A673 (cell line): ENCODE measurements around the gene XIST. TPM values are rescaled to one million over a fixed set of nuclear protein-coding genes. Genes with fewer than 3 reads are reported as not detected.

Experiments used
- BruUV-seq: library from RNA; stranded (reverse); fragments of 400-500 nt; replicated peaks from 2 replicates; lab custom pipeline; 2021; lab: Mats Ljungman, UMichigan
- CTCF ChIA-PET: fragments of 300-600 bp; sonication (Branson Sonifier 250); formaldehyde crosslinking; loops from one replicate; lab custom pipeline; 2022; ENCODE audit warnings: antibody characterized with exemption; lab: Charles Lee
- POLR2A ChIA-PET: fragments of 300-600 bp; sonication (Branson Sonifier 250); formaldehyde crosslinking; loops from one replicate; lab custom pipeline; 2022; ENCODE audit warnings: antibody characterized with exemption; ENCODE audit not compliant: low non-redundant PET; lab: Charles Lee
- DNase-seq: peaks from one replicate; pipeline ENCODE4 v3.0.0-alpha.2; 2015; ENCODE audit warnings: low spot score
- H3K27ac ChIP-seq: fragments of 200-600 bp; sonication (generic); 2 replicates; pipeline ENCODE4 v1.5.1; 2016; ENCODE audit warnings: mixed run types, low read depth, mild to moderate bottlenecking, mixed read lengths, antibody characterized with exemption, low read length; ENCODE audit not compliant: poor library complexity, severe bottlenecking
- H3K27me3 ChIP-seq: fragments of 200-600 bp; sonication (generic); replicated peaks from 2 replicates; pipeline ENCODE4 v1.6.1; 2017; ENCODE audit warnings: mixed run types, low read depth, mild to moderate bottlenecking, mixed read lengths, antibody characterized with exemption, low read length; ENCODE audit not compliant: insufficient read depth, poor library complexity
- H3K36me3 ChIP-seq: fragments of 200-600 bp; sonication (generic); 2 replicates; pipeline ENCODE4 v1.6.1; 2016; ENCODE audit warnings: mixed run types, mild to moderate bottlenecking, mixed read lengths, antibody characterized with exemption, low read length; ENCODE audit not compliant: insufficient read depth, poor library complexity, severe bottlenecking
- H3K4me1 ChIP-seq: fragments of 200-600 bp; sonication (generic); 2 replicates; pipeline ENCODE4 v1.6.1; 2017; ENCODE audit warnings: mixed run types, mild to moderate bottlenecking, mixed read lengths, antibody characterized with exemption, low read length; ENCODE audit not compliant: insufficient read depth, poor library complexity, severe bottlenecking
- H3K4me3 ChIP-seq: fragments of 200-600 bp; sonication (generic); 2 replicates; pipeline ENCODE4 v1.5.1; 2016; ENCODE audit warnings: low read depth, mixed run types, mild to moderate bottlenecking, mixed read lengths, low read length; ENCODE audit not compliant: poor library complexity, severe bottlenecking
- H3K9me3 ChIP-seq: fragments of 200-600 bp; sonication (generic); 2 replicates; pipeline ENCODE4 v1.6.1; 2016; ENCODE audit warnings: mixed run types, low read depth, mild to moderate bottlenecking, mixed read lengths, antibody characterized with exemption, low read length; ENCODE audit not compliant: poor library complexity, severe bottlenecking
- CTCF ChIP-seq: fragments of 300-800, 200-600 bp; sonication (generic); conservative IDR thresholded peaks from 2 replicates; pipeline ENCODE4 v1.5.1; 2017; ENCODE audit warnings: low read depth, mild to moderate bottlenecking, antibody characterized with exemption, low read length, moderate library complexity, mixed read lengths
- EZH2 ChIP-seq: fragments of 200-600 bp; sonication (generic); IDR thresholded peaks from 2 replicates; pipeline ENCODE4 v1.6.1; 2017; ENCODE audit warnings: borderline replicate concordance, low read depth, mild to moderate bottlenecking, mixed read lengths, antibody characterized with exemption, low read length; ENCODE audit not compliant: poor library complexity, severe bottlenecking
- intact Hi-C: fragments of 100-400 bp; cut with micrococcal nuclease; formaldehyde crosslinking; loops from one replicate; pipeline ENCODE4 v1.10.0; 2022; ENCODE audit not compliant: unreplicated experiment
- total RNA-seq: library from RNA; stranded (reverse); gene quantifications from 2 replicates; pipeline ENCODE4 v1.2.3, GENCODE V29; 2021

XIST gene
- total RNA-seq, 1 experiment from 2014 or later: 305 TPM

GRCh38 chrX:73851014-73852009 lies 1.2 kb downstream of the XIST start:
- POLR2A ChIA-PET: interaction anchor here (0.7 kb wide), 1 partner anchor 16 kb away, joined by 6 read pairs; no protein-coding TSS in a partner anchor
- BruUV-seq: no TSS peak

GRCh38 chrX:73850124-73851013 lies 2.1 kb downstream of the XIST start:
- CTCF ChIA-PET: no interaction called here
- DNase-seq: peak; percentile 51

More at GRCh38 chrX:73851014-73852009, 1.2 kb downstream of the XIST start:
- H3K9me3 ChIP-seq: no peaks in the 10 kb centered on the region
- intact Hi-C loops: loop anchor here (2.0 kb wide), 1 partner anchor 93 kb away; no protein-coding TSS in a partner anchor
- H3K27me3 ChIP-seq: no peaks in the 10 kb centered on the region
- H3K4me1 ChIP-seq: peaks cover 5% of the 10 kb centered on the region
- DNase-seq: peak; percentile 94
- H3K4me3 ChIP-seq: peak overlapping the region; percentile 62
- peak overlapping the region; percentile 95 for H3K27ac ChIP-seq
- CTCF ChIA-PET: no interaction called here
- TF ChIP-seq EZH2 (no peak), CTCF (no peak)
- peaks cover 20% of the 10 kb centered on the region for H3K36me3 ChIP-seq

More at GRCh38 chrX:73850124-73851013, 2.1 kb downstream of the XIST start:
- peaks cover 27% of the 10 kb centered on the region for H3K36me3 ChIP-seq
- H3K27me3 ChIP-seq: no peaks in the 10 kb centered on the region
- H3K4me3 ChIP-seq: peak overlapping the region; percentile 62
- H3K4me1 ChIP-seq: peaks cover 5% of the 10 kb centered on the region
- TF ChIP-seq CTCF (peak; percentile 38; the same call in 1 of the 2 replicates), EZH2 (no peak)
- intact Hi-C loops: no loop called here
- no peak overlapping the region for H3K27ac ChIP-seq
- POLR2A ChIA-PET: no interaction called here
- no TSS peak for BruUV-seq
- no peaks in the 10 kb centered on the region for H3K9me3 ChIP-seq
